HTR-8/SVneo (cell line): ENCODE measurements around the gene C14orf180.

Source experiments
- DNase-seq: peaks from one replicate; pipeline ENCODE4 v3.0.0; 2011; ENCODE audit warnings: low spot score, mixed read lengths; ENCODE audit not compliant: insufficient read length
- FAIRE-seq: peaks from 2 replicates; lab custom pipeline; 2011; peaks lifted over from hg19 to GRCh38; lab: Jason Lieb, UNC

C14orf180 gene

GRCh38 chr14:104579507-104579906 is at the start of gene C14orf180:
Gene C14orf180, plus strand, starts transcription at chr14:104579764. Its CDS starts 6,667 bp downstream, at chr14:104586431.
- no peak for FAIRE-seq
- DNase-seq: no peak

- no peak for FAIRE-seq
- no peak for DNase-seq
These were observed 48.9 kb upstream of the C14orf180 start for GRCh38 chr14:104530646-104531045.

GRCh38 chr14:104531421-104532190 is 48.0 kb upstream of the C14orf180 start:
- FAIRE-seq (no peak), DNase-seq (no peak)

GRCh38 chr14:104532191-104532555 is 47.4 kb upstream of the C14orf180 start:
- DNase-seq: no peak

GRCh38 chr14:104534036-104534435 is 45.5 kb upstream of the C14orf180 start:
- no peak for FAIRE-seq
- no peak for DNase-seq

More at GRCh38 chr14:104532191-104532555, 47.4 kb upstream of the C14orf180 start:
- FAIRE-seq: no peak

- FAIRE-seq: no peak
- peak; percentile 78 for DNase-seq
These were observed 42.5 kb upstream of the C14orf180 start for GRCh38 chr14:104536942-104537612.

GRCh38 chr14:104537613-104537988 is 42.0 kb upstream of the C14orf180 start:
- DNase-seq: no peak
- FAIRE-seq: no peak

GRCh38 chr14:104541905-104542465 is 37.6 kb upstream of the C14orf180 start:
- DNase-seq (no peak), FAIRE-seq (no peak)

GRCh38 chr14:104542871-104543830 is 36.4 kb upstream of the C14orf180 start:
- FAIRE-seq: no peak
- DNase-seq: no peak

GRCh38 chr14:104544362-104544961 is 35.1 kb upstream of the C14orf180 start:
- DNase-seq (no peak), FAIRE-seq (peak; percentile 87)

GRCh38 chr14:104545151-104545941 is 34.2 kb upstream of the C14orf180 start:
- FAIRE-seq (no peak), DNase-seq (no peak)

- FAIRE-seq: no peak
- DNase-seq: no peak
These were observed 33.5 kb upstream of the C14orf180 start for GRCh38 chr14:104545942-104546501.

- DNase-seq: no peak
- no peak for FAIRE-seq
These were observed 32.8 kb upstream of the C14orf180 start for GRCh38 chr14:104546591-104547309.

- no peak for FAIRE-seq
- no peak for DNase-seq
These were observed 32.1 kb upstream of the C14orf180 start for GRCh38 chr14:104547310-104547997.

- DNase-seq (no peak), FAIRE-seq (no peak)
These were observed 31.4 kb upstream of the C14orf180 start for GRCh38 chr14:104547998-104548700.

GRCh38 chr14:104548802-104549535 is 30.6 kb upstream of the C14orf180 start:
- FAIRE-seq: no peak
- DNase-seq: no peak
